Measurements from ENCODE around the gene PLS1. TPM values are rescaled to one million over a fixed set of nuclear protein-coding genes. Genes with fewer than 3 reads are reported as not detected.
A peak's percentile ranks its signal among the peaks of the same experiment; 100 is the strongest.

Gene PLS1
- total and polyA plus RNA-seq, 8 donors = 11.4 to 40.4 (median 17.4) TPM

DNA sequence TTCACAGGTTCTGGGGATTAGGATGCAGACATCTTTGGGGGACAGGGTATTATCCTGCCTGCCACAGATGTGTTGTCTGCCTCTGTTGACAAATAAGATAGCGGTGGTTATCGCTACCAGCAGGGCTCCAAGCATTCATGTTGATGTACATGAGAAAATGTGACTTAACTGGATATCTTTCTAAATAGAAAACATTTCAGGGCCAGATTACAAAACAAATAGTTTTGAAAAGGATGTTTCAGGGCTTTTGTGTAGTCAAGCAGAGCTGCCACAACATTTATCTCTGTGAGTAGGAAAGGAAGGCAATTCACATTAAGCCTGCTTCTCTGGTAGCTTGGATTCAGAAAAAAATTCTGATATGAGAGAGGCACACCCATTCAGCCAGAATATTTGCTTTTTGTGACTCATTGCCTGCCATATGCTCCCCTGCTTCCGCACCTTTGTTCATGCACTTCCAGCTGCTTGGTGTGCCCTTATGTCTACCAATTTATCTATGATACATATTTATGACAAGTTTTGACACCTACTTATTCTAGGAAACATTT lies 22.8 kb downstream of the PLS1 start:
- Histone ChIP-seq H3K36me3 (no peaks in the 10 kb centered on the region), H3K27me3 (no peaks in the 10 kb centered on the region), H3K4me1 (no peaks in the 10 kb centered on the region), H3K4me3 (no peak overlapping the region), H3K9me3 (no peaks in the 10 kb centered on the region), H3K27ac (no peak overlapping the region)
- ATAC-seq (peak; percentile 83), DNase-seq (no peak)
- TF ChIP-seq, protein P1, sequence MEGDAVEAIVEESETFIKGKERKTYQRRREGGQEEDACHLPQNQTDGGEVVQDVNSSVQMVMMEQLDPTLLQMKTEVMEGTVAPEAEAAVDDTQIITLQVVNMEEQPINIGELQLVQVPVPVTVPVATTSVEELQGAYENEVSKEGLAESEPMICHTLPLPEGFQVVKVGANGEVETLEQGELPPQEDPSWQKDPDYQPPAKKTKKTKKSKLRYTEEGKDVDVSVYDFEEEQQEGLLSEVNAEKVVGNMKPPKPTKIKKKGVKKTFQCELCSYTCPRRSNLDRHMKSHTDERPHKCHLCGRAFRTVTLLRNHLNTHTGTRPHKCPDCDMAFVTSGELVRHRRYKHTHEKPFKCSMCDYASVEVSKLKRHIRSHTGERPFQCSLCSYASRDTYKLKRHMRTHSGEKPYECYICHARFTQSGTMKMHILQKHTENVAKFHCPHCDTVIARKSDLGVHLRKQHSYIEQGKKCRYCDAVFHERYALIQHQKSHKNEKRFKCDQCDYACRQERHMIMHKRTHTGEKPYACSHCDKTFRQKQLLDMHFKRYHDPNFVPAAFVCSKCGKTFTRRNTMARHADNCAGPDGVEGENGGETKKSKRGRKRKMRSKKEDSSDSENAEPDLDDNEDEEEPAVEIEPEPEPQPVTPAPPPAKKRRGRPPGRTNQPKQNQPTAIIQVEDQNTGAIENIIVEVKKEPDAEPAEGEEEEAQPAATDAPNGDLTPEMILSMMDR (IDR thresholded peaks at IDR 0.05) = no peak
- intact Hi-C loops (cut with DNase I) = no loop called here

DNA sequence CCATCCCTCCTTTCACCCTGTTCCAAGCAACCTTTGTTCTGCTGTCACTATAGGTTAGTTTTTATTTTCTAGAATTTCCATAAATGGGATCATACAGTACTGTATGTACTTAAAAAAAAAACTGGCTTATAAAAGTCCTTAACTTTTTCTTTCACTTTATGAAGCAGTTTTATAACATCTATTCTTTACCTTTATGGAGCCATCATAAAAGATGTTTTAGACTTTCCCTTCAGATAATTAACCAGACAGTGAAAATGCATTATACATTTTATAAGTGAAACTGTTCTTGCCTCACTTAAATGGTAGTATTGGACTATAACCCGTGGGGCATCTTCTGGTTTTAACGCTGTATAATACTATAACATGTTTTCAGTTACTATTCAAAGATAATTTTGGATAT lies 26.2 kb downstream of the PLS1 start:
- no peaks in the 10 kb centered on the region for H3K9me3 ChIP-seq
- no peak overlapping the region for H3K4me3 ChIP-seq
- TF ChIP-seq, protein P1 (IDR thresholded peaks at IDR 0.05) = no peak
- ATAC-seq = no peak
- DNase-seq = no peak
- H3K4me1 ChIP-seq = no peaks in the 10 kb centered on the region
- H3K27me3 ChIP-seq = no peaks in the 10 kb centered on the region
- H3K36me3 ChIP-seq = no peaks in the 10 kb centered on the region
- intact Hi-C loops (cut with DNase I) = no loop called here
- no peak overlapping the region for H3K27ac ChIP-seq

DNA sequence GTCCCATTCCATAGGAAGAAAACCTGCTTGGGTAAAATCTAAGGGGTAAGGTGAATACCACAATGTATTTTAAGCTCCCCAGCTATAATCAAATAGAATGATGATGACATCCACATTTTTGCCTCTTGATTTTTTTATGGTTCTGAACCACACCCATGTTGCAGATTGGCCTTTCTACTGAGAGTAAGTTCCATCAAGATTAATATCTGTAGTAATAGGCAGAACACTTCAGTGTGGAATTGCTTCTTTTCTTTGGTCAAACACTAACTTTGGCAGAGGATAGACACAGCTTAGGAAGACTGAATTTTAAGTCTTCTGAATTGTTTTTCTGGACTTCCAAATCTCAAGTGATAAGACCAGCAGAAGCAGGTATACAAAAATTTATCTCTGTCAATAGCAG lies 27.0 kb downstream of the PLS1 start:
- H3K27me3 ChIP-seq = no peaks in the 10 kb centered on the region
- ATAC-seq (no peak), DNase-seq (no peak)
- intact Hi-C loops (cut with DNase I) = no loop called here
- H3K36me3 ChIP-seq = no peaks in the 10 kb centered on the region
- TF ChIP-seq, protein P1 (IDR thresholded peaks at IDR 0.05) = no peak
- no peaks in the 10 kb centered on the region for H3K4me1 ChIP-seq
- H3K4me3 ChIP-seq = no peak overlapping the region
- no peak overlapping the region for H3K27ac ChIP-seq
- no peaks in the 10 kb centered on the region for H3K9me3 ChIP-seq

DNA sequence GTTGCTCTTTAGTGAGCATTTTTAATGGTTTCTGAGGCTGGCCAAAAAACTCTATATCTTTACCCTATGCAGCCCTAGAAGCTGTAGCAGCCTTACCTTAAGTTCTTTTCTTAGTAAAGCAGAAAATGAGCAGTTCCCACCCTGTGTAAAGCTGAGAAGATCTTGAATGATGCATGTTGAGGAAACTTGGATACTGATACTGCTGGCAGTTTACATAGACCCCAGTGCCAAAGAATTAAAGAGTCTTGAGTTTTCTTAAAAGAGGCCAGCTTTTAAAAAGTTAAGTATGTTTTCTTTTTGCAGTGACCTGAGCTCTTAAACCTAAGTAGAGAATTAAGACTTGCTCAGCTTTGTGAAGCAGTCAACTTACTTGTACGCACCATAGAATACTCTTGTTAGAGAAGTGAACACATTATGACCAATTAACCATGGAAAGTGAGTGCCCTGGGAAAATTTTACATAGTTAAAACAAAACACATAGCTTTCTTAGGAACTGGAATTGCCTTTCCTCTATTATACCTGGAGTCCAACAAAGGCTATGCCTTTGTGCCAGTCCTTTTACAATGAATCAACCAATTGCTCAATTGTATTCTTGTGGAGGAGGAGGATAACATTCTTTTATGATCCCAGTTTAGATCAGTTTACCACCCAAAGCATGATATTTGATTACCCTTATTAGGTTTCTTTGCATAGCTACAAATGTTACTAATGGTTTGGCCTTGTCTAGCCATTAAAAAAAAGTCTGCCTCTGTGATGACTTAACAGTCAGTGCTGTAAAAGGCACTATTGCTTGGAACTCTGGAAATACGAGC lies 28.4 kb downstream of the PLS1 start:
- no peaks in the 10 kb centered on the region for H3K36me3 ChIP-seq
- DNase-seq = peak in 1 of 4 donors; percentile 5
- TF ChIP-seq, protein P1 (IDR thresholded peaks at IDR 0.05) = no peak
- H3K9me3 ChIP-seq = no peaks in the 10 kb centered on the region
- intact Hi-C loops (cut with DNase I) = no loop called here
- H3K4me3 ChIP-seq = no peak overlapping the region
- peak; percentile 48 for ATAC-seq
- H3K4me1 ChIP-seq = no peaks in the 10 kb centered on the region
- H3K27me3 ChIP-seq = no peaks in the 10 kb centered on the region
- H3K27ac ChIP-seq = no peak overlapping the region

DNA sequence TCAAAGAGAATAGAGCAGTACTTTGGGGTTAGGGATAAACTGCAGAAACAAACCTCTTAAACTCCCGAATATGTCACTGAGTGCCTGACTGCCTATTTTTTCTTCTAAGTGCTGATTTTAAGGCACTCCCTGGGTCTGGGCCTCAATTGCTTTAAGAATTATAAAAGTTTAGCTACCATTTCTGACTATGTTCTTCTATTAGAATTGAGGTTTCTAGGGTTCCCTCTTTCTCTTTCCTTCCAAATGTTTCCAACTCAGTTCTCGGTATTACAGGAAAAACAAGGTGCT lies 28.9 kb downstream of the PLS1 start:
- intact Hi-C loops (cut with DNase I) = no loop called here
- ATAC-seq = no peak
- Histone ChIP-seq H3K27ac (no peak overlapping the region), H3K36me3 (no peaks in the 10 kb centered on the region), H3K9me3 (no peaks in the 10 kb centered on the region), H3K27me3 (no peaks in the 10 kb centered on the region), H3K4me1 (no peaks in the 10 kb centered on the region), H3K4me3 (no peak overlapping the region)
- TF ChIP-seq, protein P1 (IDR thresholded peaks at IDR 0.05) = no peak
- DNase-seq = no peak
